GM20000 (cell line): ENCODE measurements around the gene RING1.

Experiments used
- DNase-seq: peaks from one replicate; pipeline ENCODE4 v3.0.0; 2012; ENCODE audit warnings: low spot score
- TF ChIP-seq, protein P1 (sequence below): IDR thresholded peaks from 2 replicates; pipeline ENCODE4 v1.5.1; 2012; ENCODE audit warnings: mild to moderate bottlenecking, control low read depth; ENCODE audit errors: extremely low read depth, missing control alignments

The RING1 gene

GRCh38 chr6:33173535-33174180 is 34.6 kb upstream of the RING1 start:
- no peak for DNase-seq
- TF ChIP-seq, protein P1, sequence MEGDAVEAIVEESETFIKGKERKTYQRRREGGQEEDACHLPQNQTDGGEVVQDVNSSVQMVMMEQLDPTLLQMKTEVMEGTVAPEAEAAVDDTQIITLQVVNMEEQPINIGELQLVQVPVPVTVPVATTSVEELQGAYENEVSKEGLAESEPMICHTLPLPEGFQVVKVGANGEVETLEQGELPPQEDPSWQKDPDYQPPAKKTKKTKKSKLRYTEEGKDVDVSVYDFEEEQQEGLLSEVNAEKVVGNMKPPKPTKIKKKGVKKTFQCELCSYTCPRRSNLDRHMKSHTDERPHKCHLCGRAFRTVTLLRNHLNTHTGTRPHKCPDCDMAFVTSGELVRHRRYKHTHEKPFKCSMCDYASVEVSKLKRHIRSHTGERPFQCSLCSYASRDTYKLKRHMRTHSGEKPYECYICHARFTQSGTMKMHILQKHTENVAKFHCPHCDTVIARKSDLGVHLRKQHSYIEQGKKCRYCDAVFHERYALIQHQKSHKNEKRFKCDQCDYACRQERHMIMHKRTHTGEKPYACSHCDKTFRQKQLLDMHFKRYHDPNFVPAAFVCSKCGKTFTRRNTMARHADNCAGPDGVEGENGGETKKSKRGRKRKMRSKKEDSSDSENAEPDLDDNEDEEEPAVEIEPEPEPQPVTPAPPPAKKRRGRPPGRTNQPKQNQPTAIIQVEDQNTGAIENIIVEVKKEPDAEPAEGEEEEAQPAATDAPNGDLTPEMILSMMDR = no peak

DNA sequence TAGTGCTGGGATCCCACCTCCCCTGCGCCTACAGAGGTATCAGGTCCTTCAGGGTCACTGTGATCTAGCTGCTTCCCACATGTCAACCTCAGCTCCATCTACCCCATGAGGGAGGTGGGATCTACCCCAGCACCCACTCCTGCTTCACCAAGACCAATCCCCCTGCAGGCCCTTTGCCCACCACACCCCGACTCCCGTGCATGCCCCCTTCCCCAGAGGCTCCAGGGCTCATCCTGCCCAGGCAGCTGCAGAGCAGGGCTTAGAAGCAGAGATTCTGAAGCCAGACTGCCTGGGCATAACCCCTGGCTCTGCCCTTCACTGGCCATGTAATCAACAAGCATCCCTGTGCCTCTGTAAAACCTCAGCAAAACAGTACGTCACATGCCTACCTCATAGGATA is 33.5 kb upstream of the RING1 start:
- TF ChIP-seq, protein P1 = no peak
- no peak for DNase-seq

DNA sequence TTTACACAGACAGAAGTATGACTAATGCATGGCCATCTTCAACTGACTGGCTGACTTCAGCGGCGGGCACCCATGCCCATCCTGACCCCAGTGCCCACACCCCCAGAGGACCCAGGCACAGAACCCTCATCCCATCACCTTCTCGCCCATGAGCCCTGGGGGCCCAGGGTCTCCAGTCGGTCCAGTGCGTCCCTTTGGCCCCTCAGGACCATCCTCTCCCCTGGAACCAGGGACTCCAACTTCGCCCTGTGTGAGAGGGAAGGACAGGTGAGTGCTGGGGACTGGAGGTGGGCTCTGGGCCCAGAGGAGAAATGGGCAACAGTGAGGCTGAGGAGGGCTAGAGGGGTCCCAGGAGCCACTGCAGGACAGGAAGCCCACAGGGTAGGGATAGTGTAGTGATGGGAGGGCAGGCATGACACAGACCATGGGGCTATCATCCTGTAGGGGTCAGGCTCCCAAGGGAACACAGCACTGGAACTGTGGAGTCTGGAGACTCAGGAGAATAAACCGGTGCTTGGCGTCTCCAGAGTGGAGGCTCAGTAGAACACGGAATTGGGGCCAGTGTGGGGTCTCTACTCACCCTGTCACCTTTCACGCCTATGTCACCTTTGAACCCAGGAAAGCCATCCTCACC is 32.7 kb upstream of the RING1 start:
- DNase-seq = no peak
- TF ChIP-seq, protein P1 = no peak

DNA sequence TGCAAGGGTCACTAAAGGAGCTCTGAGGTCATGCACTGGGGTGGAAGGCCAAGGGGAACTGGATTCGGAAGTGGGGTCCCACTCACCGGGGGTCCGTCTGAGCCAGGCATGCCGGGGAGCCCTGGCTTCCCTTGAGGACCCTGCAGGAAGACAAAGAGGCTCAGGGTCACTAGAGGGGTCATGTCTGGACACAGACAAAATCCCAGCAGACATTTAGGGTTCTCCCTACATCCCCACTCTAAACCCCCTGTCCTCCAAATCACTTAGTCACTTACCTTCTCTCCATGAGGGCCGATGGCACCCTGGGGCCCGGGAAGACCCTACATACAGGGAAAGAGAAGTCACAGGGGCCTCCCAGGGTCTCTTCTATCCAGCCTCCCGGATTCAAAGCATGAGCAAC is 31.4 kb upstream of the RING1 start:
- TF ChIP-seq, protein P1 = no peak
- no peak for DNase-seq

DNA sequence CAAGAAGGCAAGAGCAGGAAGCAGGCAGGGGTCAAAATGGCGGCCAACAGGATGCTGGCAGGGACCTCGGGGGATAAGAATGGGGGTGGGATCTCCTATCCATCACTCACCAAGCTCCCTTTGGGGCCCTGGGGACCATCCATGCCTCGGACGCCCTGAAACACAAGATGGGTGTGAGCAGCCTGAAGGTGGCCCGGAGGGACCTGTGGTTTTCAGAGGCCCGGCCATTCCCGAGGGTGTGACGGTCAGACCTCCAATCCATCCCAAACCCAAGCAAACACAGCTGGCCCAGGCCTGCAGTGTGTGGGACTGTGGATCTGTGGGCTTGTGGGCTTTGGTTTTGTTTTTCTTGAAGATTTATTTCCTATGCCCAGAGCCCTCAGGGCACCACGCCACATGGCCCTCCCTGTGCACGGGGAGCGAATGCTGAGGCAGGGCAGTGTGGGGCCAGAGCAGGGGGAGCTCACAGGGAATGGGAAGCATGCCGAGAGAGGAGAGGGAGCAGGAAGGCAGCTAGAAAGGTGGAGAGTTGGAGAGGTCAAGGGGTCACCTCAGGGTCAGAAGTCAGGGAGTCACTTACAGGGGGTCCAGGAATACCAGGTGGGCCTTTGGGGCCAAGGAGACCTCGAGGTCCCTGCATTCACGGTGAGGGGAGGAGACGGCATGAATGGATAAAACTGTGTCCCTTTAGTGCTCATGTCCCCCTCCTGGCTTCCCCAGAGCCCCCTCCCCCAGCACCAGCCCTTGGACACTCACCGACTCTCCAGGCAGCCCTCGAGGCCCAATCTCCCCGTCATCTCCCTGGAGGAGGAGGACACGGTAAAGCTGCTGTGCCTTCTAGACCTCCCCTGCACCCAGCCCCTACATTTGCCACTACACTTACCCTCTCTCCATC is 30.5 kb upstream of the RING1 start:
- DNase-seq = no peak
- TF ChIP-seq, protein P1 = no peak

- TF ChIP-seq, protein P1 = no peak
- DNase-seq = no peak
Observed at GRCh38 chr6:33178755-33179475, 29.4 kb upstream of the RING1 start.
